Fibroblast of skin of right quadriceps (primary cell): ENCODE data around the gene TMEM114.

Experiments used
- DNase-seq: peaks from one replicate; pipeline ENCODE4 v3.0.0-alpha.2; 2013

The TMEM114 gene

DNA sequence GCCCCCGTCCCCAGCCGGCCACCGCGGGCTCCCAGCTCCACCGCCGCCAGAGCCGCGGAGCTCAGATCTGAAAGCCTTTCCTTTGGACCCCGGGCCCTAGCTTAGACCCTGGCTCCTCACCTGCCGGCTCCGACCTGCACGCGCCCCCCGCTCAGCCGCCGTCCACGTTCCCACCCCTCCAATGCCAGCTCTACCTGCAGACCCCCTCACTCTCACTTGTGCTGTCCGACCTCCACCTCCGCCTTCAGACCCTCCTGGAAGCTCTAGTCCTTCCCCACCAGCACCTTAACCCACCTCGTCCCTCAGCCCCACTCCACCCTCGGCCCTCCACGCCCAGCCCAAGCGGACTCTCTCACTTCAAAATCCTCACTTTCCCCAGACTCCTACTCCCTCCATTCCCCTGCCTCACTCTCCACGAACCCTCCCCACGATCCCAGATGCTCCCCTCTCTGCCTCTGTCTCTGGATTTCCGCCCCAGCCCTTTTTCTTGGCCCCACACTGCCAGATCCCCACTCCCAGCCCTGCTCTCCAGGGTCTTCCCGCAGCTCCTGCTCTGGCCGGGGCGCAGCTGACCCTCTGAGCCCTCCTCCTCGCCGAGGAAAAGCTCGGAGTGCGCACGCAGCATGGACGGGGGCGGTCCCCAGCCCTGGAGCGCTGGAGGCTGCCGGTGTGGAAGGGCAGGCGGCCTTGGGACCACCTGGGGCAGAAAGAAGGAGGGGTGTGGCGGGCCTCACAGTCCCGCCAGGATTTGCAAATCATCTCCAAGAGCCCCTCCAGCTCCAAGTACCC is at the start of gene TMEM114:
TSS of gene TMEM114 (minus strand) at position 612 of the 789 bp plus-strand sequence. CDS start 673 bp downstream, outside the sequence.
- DNase-seq: no peak

DNA sequence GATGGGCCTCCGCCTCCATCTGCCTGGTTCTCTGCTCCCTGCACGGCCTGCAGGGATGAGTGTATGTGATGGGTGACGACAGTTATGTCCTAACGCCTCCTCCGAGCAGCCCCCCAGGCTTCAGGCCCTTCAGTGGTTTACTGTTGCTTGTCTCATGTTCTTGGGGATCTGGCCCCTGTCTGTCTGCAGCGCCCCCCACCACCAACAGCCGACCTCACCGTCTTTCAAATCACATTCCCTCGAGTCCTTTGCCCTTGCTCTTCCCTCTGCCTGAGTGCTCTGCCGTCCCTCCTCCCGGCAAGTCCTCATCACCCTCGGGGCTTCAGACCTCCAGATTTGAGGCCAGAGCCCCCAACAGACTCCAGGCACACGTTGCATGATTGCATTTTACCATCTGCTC is 49.4 kb upstream of the TMEM114 start:
- DNase-seq: no peak

DNA sequence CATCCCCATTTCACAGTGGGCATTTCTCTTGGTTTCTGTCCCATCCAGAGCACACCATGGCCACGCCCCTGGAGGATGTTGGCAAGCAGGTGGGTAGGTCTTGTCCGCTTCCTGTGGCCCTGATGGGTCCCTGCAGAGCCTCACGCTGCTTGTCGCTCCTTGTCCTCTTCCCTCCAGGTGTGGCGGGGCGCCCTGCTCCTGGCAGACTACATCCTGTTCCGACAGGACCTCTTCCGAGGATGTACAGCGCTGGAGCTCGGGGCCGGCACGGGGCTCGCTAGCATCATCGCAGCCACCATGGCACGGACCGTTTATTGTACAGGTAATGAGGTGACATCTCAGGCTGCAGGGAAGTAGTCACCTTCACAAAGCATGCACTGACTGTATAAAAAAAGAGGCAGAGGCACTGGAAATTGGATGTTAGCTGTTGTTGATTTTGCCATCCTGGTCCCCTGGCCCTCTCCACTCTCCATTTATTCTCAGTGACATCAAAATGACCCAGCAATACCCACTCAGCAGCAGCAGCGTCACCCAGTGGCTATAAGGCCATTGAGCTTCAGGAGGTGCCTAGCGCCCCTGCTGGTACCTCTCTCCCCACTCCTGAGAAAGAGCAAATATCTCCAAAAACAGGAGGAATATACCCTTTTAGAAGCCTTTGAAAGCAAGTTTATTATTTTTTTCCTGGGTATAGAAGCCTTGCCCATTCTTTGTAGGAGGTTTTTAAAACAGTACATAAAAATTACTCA is 44.9 kb upstream of the TMEM114 start:
- peak; percentile 26 for DNase-seq

DNA sequence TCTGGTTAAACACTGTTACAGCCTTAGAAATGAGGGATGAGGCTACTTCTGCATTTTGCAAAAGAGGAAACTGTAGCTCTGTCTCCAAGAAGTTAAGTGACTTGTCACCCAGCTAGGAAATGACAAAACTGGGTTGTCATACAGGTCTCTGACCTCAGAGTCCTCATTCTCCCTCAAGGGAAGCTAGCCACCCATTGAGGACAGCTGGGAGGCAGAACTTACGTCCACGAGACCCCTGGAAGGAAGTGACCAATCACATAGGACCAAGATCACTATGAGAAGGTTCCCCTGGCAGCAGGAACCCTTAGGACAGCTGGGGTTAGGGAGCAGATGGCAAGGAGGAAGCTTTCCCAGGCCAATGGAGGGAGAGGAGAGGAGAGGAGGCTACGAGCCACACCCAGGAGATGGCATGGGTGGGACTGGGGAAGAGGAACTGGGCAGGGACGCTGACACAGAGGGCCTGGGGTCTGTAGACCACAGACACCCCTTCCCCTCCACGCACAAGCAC is 42.4 kb upstream of the TMEM114 start:
- no peak for DNase-seq

DNA sequence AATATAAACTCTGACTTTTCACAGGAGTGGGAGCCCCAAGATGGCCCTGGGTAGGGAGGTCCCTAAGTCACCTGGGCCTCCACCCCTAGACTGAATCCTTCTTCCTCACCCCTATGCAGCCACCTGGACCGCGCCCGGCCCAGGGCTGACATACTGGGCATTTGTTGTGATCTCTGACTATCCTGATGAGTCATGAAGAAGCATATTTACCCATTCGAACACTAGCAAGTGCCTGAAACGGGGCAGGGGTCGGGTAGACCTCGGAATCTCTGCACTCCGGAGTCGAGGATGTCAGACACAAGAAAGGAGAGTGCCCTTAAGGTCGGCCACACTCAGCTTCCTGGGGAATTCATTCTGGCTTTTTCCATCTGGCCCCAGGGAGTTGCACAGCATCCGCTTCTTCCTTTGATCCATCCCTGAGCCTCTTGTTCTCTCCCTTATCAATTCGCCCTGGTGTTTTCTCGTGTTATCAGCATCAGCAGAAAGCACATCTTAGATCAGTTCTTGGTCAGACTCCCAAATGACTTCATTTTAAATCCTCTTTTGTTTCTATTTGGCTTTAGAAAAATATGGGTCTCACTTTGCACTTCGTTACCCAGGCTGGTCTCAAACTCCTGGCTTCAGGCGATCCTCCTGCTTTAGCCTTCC is 41.6 kb upstream of the TMEM114 start:
- no peak for DNase-seq

DNA sequence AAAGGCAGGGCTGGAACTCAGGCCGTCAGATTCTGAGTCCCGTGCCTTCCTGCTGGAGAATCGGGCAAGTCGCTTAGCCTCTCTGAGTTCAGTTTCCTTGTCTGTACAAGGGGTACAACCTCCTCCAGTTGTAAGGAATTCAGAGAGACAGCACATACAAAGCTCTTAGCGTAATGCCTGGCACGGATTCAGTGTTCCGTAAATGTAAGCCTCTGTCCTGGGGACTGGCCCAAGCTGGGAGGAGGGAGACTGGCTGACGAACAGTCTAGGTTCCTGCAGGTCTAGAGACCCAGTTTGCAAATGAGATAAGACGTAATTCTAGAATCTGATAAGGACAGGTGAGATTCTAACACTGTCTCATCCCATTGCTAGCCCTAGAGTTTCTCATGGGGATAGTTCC is 41.1 kb upstream of the TMEM114 start:
- DNase-seq: no peak

DNA sequence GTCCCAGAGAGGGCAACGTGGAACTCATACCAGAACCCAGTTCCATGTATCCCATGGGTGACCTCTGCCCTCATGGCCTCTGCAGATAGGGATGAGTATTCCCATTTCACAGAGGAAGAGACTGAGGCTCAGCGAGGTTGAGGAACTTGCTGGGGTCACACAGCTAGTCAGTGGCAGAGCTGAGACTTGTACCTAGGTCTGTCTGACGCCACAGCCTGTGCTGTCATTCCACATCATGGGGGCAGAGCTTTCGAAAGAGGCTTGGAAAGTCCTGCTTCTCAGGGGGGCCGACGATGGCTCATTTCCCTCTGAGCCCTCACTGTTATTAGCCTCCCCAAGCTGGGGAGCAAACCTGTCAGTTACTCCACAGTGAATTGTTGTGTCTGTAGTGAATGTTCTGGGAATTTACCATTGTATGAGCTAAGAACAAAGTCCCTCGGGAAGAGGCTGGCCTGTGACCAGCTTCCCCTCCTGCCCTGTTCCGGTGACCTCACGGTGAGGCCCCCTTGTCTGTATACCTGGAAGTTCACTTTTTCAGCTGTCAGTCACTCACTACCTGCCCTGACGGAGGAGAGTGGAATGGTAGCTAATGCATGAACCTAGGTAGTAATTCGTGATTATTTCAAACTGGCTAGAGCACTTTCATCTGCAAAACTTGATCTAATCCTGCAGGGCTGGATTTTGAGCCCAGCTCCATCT is 40.1 kb upstream of the TMEM114 start:
- DNase-seq: no peak

DNA sequence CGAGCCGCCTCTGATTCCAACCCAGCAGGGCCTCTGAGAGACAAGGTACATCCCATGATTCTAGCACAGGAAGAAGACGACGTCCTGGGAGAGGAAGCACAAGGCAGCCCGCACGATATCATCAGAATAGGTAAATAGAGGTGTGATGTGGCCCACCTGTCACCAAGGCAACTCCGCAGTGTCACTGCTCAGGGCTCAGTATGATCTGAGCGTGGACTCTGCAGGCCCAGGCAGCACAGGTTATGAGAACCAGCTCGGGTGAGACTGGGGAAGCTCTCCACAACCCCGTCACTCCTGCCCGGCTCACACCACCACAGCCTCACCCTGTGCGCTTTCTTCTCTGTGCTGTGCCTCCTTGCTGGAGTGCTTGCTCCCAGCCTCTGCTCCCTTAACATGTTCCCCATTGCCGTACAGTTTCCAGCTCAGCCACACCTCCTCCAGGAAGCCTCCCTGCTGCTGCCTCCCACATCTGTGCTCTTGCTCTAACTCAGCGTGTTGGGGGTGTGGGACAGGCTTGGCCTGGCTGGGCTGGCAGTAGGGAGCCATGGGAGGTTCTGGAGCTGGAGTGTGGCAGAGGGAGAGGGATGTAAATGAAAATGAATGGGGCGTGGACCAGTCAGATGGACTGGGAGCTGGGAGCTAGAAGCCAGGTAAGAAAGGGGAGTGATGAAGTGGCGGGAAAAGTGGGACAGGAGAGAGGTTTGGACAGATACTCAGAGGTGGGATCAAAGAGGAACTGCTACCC is 38.8 kb upstream of the TMEM114 start:
- no peak for DNase-seq

DNA sequence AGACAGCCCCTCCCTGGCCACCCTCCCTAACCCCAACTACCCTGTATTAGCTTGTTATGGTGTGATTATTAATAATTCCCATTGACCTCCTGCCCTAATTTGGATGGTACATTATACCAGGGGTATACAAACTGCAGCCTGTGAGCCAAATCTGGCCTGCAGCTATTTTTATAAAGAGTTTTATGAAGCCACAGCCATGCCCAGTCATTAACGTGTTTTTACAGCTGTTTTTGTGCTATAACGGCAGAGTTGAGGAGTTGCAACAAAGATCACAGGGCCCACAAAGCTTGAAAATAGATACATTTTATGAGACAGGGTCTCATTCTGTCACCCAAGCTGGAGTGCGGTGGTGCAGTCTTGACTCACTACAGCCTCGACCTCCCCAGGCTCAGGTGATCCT is 37.1 kb upstream of the TMEM114 start:
- no peak for DNase-seq

DNA sequence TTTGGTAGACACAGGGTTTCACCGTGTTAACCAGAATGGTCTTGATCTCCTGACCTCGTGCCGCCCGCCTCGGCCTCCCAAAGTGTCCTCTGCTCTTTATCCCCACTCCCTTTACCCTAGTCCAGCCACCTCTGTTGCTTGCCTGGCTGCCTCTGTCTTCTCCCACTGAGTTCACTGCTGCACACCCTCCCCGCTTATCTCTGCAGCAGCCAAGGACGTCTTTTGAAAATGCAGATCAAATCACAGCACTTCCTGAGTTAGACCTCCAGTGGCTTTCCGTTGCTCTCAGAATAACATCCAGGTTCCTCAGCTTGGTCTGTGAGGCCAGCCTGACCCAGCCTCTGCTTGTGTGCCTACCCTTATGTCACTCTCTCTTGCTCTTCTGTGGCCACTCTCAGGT is 36.6 kb upstream of the TMEM114 start:
- no peak for DNase-seq

DNA sequence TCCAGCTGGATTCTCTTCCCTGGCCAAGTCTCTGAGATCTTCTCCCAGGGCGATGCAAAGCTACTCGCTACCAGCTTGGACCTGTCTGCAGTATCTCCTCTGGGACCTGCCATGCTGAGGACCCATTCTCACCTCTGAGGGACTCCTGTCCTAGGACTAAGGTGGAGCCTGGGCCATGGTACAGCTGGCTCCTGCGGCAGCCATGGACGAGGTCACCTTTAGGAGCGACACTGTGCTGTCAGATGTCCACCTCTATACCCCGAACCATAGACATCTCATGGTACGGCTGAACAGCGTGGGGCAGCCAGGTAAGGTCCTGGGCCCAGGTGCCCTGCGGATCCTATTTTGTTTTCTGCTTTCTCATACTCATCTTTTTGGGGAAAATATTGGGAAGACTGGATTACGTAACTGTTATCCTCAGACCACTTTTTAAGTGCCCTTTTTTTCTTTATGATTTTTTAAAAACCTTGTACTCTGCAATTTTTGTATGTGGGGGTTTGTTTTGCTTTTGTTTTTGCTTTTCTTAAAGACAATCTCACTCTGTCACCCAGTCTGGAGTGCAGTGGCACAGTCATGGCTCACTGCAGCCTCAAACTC is 35.3 kb upstream of the TMEM114 start:
- no peak for DNase-seq

DNA sequence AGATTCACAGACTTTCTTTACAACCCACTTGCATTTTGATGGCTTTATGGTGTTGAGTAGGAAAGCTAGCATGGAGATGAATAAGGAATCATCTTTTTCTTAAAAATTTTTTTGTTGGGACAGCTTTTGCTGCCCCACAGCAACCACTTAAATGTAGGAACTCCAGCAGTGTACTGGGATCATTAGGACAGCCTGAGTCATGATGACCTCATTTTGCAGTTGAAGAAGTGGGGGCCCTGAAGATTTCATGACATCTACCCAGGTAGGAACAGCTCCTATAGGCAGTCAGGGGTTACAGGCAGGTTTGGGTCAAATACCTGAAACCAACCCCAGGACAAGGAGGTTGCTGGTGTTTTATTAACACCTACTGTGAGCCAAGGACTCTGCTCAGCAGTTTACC is 33.3 kb upstream of the TMEM114 start:
- DNase-seq: peak; percentile 11

DNA sequence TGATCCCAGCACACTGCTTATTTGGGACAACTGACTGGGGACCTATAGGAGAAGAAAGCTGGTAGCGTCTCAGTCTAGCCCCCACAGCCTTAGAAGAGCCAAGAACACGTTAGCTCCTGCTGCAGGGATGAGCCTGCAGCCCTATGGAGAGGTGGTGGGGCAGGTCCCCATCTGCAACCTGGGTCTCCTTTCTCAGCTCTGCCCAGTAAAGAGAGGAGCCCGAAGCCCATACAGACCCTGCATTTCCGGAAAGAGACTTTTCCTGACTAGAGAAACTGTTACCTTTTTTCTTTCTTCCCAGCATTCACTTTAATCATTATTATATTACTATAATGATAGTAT is 32.0 kb upstream of the TMEM114 start:
- DNase-seq: no peak

DNA sequence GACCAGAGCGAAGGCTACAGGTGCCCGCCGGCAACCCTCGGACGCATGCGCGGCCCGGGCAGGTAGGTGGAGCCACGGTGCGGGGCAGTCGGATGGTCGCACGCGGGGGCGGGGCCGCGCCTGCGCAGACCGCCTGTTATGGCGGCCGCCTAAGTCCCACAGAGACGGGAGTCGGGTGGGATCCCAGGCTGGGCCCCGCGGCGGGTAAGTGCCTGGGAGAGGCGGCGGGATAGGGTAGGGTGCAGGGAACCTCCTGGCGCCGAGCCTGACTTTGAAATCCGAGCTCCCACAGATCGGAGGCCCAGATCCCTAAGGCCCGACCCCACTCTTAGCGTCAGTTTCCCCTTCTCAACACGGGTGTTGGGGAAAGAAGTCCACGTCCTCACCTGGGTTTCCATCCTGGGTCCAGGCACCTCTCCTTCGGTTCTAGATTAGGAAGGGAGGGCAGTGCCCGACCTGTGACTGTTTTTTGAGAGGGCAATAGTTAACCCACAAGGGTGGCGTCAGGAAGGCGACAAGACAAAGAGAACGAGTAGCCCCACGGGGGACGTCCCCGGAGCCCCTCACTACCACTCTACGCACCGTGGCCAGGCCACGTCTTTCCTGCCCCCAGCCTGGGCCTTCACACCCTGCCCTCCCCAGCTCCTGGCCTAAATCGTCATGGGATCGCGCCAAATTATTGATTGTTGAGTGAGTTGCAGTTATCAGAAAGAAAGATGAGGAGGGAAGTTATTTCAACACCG is 31.4 kb upstream of the TMEM114 start, which contains the start of gene METTL22:
TSS of gene METTL22 (plus strand) at position 127 of the 743 bp plus-strand sequence. CDS start 3,968 bp downstream, outside the sequence.
- peak; percentile 83 for DNase-seq

DNA sequence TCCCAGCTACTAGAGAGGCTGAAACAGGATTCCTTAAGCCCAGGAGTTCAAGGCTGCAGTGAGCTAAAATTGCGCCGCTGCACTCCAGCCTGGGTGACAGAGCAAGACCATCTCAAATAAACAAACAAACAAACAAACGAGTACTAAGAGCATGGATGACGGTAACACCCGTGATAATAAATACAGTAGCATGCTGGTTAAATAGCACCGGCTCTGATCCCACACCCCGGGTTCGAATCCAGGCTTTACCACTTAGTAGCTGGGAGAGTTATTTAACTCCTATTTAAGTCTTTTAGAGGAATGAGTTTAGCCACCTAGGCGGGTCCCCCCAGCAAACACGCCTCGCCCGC is 30.9 kb upstream of the TMEM114 start:
- DNase-seq: no peak

DNA sequence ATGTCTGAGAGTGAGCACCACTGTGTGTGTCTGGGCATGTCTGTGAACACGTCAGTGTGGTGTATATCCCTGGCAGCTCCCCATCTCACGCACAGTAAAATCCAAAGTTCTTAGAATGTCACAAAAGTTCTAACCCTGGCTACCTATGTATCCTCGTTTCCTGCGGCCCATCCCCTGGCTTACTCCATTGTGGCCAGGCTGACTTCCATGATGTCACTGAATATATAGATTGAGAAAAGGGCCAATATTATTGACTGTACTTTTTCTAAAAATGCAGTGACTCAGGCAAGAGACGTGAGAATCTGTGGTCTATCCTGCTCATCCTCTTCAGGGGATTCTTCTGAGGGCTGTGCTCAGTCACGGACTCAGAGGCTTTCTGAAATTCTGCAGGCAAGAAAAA is 30.2 kb upstream of the TMEM114 start:
- DNase-seq: peak; percentile 25

DNA sequence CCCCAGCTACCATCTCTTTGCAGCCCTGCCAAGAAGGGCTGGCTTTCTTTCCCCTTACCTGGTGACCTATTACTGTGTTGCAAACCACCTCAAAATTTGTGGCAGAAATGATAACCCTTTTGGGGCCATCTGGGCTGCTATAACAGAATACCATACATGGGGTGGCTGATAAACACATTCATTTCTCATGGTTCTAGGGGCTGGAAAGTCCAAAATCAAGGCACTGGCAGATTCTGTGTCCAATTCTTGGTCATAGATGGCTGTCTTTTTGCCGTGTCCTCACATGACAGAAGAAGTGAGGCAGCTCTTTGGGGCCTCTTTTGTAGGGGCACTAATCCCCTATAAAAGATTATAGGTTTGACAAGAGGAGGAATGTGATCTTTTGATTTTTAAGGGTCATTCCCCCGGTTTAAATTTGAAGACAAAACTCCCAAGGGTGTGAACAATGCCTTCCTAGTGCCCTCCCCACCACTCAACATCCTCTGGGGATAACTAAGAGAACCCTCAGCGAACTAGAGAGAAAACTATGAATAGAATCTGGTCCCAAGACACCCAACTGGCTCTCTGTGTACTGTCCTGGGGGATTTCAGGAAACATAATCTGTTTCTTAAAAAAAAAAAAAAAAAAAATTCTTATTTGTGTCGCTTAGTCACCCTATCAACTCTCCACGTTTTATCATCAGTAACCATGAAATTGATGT is 29.5 kb upstream of the TMEM114 start:
- DNase-seq: no peak

DNA sequence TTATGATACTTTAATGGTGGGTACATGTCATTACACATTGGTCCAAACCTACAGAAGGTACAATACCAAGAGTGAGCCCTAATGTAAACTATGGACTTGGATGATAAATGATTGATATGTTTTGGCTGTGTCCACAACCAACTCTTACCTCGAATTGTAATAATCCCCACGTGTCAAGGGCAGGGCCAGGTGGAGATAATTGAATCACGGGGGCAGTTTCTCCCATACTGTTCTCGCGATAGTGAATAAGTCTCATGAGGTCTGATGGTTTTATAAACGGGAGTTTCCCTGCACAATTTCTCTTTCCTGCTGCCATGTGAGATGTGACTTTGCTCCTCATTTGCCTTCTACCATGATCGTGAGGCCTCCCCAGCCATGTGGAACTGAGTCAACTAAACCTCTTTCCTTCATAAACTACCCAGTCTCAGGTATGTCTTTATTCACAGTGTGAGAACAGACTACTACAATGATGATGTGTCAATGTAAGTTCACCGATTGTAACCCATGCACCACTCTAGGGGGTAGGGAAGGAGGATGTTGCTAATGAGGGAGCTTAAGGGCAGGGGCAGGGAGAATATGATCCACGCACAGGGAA is 24.2 kb upstream of the TMEM114 start:
- no peak for DNase-seq

DNA sequence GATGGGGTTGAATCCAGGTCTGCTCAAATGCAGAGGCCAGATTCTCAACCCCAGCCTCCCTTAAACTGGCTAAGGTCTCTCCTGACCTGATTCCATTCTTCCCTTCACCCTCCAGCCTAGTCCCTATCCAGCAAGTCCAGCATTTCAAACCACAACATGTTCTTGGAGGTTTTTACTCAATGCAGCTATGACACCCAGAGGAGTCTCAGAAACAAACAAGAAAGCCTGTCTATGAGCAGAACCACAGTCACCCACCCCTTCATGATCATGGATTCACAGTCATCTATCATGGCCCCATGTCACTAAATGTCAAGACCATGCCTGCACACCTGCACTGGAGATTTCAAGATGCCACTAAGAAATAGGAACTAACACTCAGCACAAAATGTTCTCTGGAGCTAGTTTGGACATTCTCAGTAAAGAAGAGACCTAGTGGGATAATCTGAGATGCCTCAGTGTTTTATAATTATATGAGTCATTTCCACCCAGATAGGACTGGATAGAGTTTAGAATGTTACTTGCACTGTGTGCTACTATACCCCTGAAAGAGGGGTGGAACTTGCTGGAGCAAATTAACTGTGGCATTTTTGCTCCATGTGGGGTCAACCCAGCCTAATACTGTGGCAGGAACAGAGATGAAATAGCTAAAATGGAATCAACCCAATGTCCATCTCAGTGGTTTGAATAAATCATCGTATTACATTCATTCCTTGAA is 21.7 kb upstream of the TMEM114 start:
- peak; percentile 27 for DNase-seq
